GM19025 (cell line): ENCODE data around the gene BRME1.
A peak's percentile ranks its signal among the peaks of the same experiment; 100 is the strongest.
"Not testable (repeated sequence)": the region's sequence is repeated elsewhere in the genome, so short reads cannot be mapped to it uniquely, and the experiment has no call there.

ENCODE experiments used
- ATAC-seq: cut with Tn5 transposase; IDR thresholded peaks from one replicate; pipeline ENCODE4 v1.9.1; 2021; ENCODE audit warnings: mild to moderate bottlenecking, low read depth, moderate library complexity; ENCODE audit not compliant: unreplicated experiment

BRME1 gene

DNA sequence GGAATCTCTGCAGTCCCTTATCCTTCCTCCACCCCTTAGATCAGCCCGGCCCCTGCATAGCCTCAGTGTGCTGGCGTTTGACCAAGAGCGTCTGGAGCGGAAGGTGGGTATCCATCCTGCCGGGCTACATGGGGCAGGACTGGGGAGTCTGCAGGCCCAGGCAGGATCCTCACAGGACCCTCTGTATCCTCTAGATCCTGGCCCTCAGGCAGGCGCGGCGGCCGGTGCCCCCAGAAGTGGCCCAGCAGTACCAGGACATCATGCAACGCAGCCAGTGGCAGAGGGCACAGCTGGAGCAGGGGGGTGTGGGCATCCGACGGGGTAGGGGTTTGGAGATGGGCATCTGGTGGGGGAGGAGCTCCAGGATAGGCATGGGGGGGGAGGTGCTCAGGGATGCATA is 23.4 kb upstream of the BRME1 start:
- no peak for ATAC-seq

GRCh38 chr19:13926715-13927114 is 20.8 kb upstream of the BRME1 start:
- no peak for ATAC-seq

DNA sequence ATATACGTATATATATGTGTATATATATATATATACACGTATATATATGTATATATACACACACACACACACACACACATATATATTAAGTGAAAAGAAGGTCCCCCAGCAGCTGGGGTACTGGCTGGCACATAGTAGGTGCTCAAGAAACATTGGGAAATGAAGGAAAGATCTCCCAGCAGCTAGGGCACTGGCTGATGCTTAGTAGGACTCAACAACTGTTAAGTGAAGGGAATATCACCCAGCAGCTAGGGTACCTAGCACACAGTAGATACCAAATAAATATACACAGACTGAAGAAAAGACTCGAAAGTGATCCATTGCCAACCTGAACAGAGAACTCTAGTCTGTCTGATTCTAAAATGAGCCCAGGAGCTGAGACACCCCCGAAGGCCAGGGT is 20.1 kb upstream of the BRME1 start:
- ATAC-seq, result no peak

DNA sequence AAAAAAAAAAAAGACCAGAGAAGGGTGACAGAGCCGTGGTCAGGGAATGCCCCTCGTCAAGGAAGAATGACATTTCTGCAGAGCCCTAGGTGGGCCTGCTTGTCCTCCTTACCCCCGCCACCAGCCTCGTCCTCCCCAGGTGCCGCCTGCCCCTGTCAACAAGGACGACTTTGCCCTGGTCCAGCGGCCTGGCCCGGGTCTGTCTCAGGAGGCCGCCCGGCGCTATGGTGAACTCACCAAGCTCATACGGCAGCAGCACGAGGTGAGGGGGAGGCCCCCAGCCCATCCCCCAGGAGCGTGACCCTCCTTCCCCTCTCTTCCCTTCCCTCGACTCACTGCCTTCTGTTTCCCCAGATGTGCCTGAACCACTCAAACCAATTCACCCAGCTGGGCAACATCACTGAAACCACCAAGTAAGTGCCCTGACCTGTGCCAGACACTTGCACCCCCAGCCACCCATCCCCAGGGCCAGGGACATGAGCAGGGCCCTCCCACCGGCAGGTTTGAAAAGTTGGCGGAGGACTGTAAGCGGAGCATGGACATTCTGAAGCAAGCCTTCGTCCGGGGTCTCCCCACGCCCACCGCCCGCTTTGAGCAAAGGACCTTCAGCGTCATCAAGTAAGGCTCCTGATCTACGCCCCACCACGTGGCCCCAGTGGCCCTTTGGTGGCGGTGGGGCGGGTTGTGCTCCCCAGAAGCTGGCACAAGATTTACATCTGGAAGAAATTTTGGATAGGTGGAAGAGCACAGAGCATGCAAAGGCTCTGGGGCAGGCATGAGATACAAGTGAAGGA is 17.5 kb upstream of the BRME1 start:
- no peak for ATAC-seq

DNA sequence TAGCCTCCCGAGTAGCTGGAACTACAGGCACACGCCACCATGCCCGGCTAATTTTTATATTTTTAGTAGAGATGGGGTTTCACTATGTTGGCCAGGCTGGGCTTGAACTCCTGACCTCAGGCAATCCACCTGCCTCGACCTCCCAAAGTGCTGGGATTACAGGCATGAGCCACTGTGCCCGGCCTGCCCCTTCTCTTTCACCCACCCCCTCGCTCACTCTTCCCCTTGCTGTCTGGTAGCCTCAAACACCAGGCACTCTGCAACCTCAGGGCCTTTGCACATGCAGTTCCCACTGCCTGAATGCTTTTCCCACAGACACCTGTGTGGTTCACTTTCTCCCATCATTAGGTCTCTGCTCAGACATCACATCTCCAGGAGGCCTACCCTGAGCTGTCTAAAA is 16.2 kb upstream of the BRME1 start:
- ATAC-seq, result not testable (repeated sequence)

DNA sequence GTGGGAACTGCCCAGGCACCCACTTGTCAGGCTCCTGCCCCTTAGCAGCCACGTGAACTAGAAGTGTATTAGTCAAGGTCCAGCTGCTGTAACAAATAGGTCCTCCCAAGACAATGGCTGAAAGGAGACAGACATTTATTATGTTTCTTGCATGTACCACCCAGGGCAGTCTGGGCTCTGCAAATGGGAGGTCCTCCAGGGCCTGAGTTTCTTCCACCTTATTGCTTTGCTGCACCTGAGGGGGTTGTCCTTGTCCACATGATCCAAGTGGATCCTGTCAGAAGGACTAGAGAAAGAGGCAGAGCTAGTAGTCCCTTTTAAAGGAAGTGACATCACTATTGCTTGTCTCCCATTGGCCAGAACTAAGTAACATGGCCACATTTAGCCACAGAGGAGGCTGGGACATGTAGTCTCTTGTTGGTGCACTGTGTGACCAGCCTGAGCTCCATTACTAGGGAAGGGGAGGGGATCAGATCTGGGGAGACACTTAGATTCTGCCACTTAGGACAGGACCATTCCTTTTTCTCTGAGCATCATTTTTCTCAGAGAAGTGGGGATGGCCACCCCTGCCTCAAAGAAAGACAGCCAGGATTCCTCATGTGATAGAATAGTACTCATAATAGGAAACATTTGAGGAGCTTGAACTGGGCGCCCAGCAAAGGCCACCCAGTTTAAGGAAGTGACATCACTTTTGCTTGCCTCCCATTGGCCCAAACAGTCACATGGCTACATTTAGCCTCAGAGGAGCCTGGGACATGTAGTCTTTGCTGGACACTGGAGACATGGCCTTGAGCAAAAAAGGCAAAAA is 15.2 kb upstream of the BRME1 start:
- ATAC-seq, result no peak

GRCh38 chr19:13920524-13920923 is 14.6 kb upstream of the BRME1 start:
- ATAC-seq, result no peak

DNA sequence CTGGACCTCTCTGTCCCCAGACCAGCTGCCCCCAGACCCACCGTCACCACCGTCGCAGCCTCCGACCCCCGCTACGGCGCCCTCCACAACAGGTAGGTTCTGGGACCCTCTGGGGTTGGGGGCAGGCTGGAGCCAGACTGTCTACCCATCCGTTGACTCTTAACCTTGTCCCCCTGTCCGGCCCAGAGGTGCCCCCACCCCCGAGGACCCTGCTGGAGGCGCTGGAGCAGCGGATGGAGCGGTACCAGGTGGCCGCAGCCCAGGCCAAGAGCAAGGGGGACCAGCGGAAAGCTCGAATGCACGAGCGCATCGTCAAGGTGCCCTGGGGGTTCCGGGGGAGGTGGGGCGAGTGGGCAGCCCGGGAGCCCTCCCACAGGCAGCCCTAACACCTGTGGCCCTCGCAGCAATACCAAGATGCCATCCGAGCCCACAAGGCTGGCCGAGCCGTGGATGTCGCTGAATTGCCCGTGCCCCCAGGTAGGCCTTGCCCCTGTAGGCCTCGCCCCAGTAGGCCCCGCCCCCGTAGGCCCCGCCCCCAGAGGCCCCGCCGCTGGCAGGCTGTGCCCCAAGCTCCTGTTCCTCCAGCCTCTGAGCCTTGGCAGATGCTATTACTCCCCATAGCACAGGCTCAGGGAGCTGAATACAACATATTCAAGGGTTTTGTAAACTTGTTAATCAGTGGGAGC is 13.0 kb upstream of the BRME1 start:
- ATAC-seq, result no peak

- no peak for ATAC-seq
These were observed 12.0 kb upstream of the BRME1 start for GRCh38 chr19:13917888-13918406.

GRCh38 chr19:13914777-13915176 is 8.9 kb upstream of the BRME1 start:
- no peak for ATAC-seq

GRCh38 chr19:13913352-13913751 is 7.4 kb upstream of the BRME1 start:
- no peak for ATAC-seq

- no peak for ATAC-seq
These were observed 3.5 kb upstream of the BRME1 start for GRCh38 chr19:13909430-13909829.

- no peak for ATAC-seq
These were observed 2.8 kb upstream of the BRME1 start for GRCh38 chr19:13908674-13909073.

GRCh38 chr19:13906910-13907309 is 993 bp upstream of the BRME1 start:
- no peak for ATAC-seq

DNA sequence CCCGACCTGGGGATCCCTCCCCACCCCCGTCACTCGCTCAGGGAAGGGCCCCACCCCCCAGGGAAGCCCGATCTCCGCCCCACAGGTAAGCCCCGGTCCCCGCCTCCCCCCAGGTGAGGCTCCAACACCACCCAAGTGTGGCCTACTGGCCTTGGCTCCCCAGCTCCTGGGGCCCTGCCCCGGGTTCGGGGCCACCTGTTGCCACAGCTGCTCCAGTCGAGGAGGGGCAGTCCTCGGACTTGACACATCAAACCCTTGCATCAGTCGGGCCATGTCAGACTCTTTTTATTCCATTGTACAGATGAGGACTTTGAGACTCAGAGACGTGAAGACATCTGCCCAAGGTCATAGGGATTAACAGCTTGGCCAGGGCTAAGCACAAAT is 596 bp upstream of the BRME1 start:
- ATAC-seq, result peak; percentile 13

DNA sequence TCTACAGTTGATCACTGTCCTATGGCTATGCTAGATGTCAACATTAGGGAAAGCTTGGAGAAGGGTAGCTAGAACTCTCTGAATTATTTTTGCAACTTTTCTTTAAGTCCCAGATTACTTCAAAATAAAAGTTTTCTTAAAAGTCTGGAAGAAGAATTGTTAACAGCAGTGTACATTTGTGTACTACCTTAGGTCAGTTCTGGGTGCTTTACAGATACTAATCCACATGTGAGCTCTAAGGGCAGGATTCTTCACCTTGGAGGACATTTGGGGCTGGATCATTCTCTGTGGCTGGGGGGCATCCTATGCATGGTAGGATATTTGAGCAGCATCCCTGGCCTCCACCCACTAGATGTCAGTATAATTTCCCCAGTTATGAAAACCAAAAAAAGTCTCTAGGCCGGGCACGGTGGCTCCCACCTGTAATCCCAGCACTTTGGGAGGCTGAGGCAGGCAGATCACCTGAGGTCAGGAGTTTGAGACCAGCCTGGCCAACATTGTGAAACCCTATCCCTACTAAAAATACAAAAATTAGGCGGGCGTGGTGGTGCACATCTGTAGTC is 2.8 kb downstream of the BRME1 start:
- no peak for ATAC-seq

GRCh38 chr19:13899912-13900584 is 5.9 kb downstream of the BRME1 start:
- no peak for ATAC-seq

GRCh38 chr19:13899393-13899792 is 6.5 kb downstream of the BRME1 start:
- no peak for ATAC-seq

DNA sequence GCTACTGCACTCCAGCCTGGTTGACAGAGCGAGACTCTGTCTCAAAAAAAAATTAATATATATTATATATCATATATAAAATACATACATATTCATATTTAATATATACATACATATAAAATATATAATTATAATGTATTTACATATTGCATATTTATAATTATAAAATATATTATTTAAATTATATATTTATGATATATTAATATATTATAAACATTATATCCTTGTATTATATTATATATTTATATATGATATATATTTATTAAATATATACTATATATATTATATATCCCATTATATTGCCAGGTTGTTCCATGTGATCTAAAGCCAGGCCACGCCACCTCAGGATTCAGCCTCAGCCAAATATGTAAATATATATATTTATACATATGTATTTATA is 9.7 kb downstream of the BRME1 start:
- ATAC-seq, result no peak

- ATAC-seq, result no peak
These were observed 11.4 kb downstream of the BRME1 start for GRCh38 chr19:13894552-13894951.
